Mucosa of rectum (tissue), 2 donors: Measurements from ENCODE around the gene FAM47C.
"Not testable (repeated sequence)": the region's sequence is repeated elsewhere in the genome, so short reads cannot be mapped to it uniquely, and the experiment has no call there.

ENCODE experiments used
- H3K27ac ChIP-seq, 2 donors: one replicate each; pipeline ENCODE4 v1.7.0; 2013; ENCODE audit warnings: inconsistent platforms in 2 of 2, low read depth in 2 of 2, low read length in 2 of 2
- H3K27me3 ChIP-seq, 2 donors: one replicate each; pipeline ENCODE4 v1.7.0; 2013; ENCODE audit warnings: low read length in 2 of 2; ENCODE audit not compliant: control insufficient read depth in 2 of 2, insufficient read depth in 2 of 2
- H3K36me3 ChIP-seq, 2 donors: one replicate each; pipeline ENCODE4 v1.7.0; 2013; ENCODE audit warnings: low read length in 2 of 2; ENCODE audit not compliant: control insufficient read depth in 2 of 2, insufficient read depth in 2 of 2
- H3K4me1 ChIP-seq, 2 donors: one replicate each; pipeline ENCODE4 v1.7.0; 2013; ENCODE audit warnings: low read length in 2 of 2, mild to moderate bottlenecking in 1 of 2; ENCODE audit not compliant: control insufficient read depth in 2 of 2, insufficient read depth in 2 of 2
- H3K4me3 ChIP-seq, 2 donors: one replicate each; pipeline ENCODE4 v1.7.0; 2013; ENCODE audit warnings: low read length in 2 of 2
- H3K9ac ChIP-seq, 2 donors: one replicate each; pipeline ENCODE4 v1.7.0; 2013; ENCODE audit warnings: low read length in 2 of 2, low read depth in 1 of 2, mild to moderate bottlenecking in 1 of 2
- H3K9me3 ChIP-seq, 2 donors: one replicate each; pipeline ENCODE4 v1.7.0; 2013; ENCODE audit warnings: low read length in 2 of 2; ENCODE audit not compliant: control insufficient read depth in 2 of 2
- donor health status: healthy.
- donor health status: Normal muscosa, but diverticular disease.

The FAM47C gene

GRCh38 chrX:37008182-37008581 lies at the start of gene FAM47C:
FAM47C (plus strand) TSS chrX:37008366; CDS start chrX:37008411, 45 bp downstream.
- H3K4me1 ChIP-seq, H3K4me3 ChIP-seq, H3K36me3 ChIP-seq, H3K9ac ChIP-seq, H3K27me3 ChIP-seq, H3K27ac ChIP-seq, H3K9me3 ChIP-seq: not testable (repeated sequence)

- peaks cover 0 to 3% of the 10 kb centered on the region in 2 donors for H3K27me3 ChIP-seq
Measured at GRCh38 chrX:36961590-36961989, 46.6 kb upstream of the FAM47C start.

GRCh38 chrX:36963069-36963808 lies 44.9 kb upstream of the FAM47C start:
- no peak overlapping the region for H3K4me3 ChIP-seq

More at GRCh38 chrX:36961590-36961989, 46.6 kb upstream of the FAM47C start:
- Histone ChIP-seq H3K4me1 (no peaks in the 10 kb centered on the region), H3K9ac (no peak overlapping the region), H3K4me3 (no peak overlapping the region), H3K27ac (no peak overlapping the region), H3K36me3 (no peaks in the 10 kb centered on the region), H3K9me3 (no peaks in the 10 kb centered on the region)

GRCh38 chrX:36963852-36964251 lies 44.3 kb upstream of the FAM47C start:
- no peaks in the 10 kb centered on the region for H3K36me3 ChIP-seq
- no peak overlapping the region for H3K4me3 ChIP-seq

More at GRCh38 chrX:36963069-36963808, 44.9 kb upstream of the FAM47C start:
- Histone ChIP-seq H3K27me3 (peaks cover 0 to 3% of the 10 kb centered on the region in 2 donors), H3K9ac (no peak overlapping the region), H3K9me3 (no peaks in the 10 kb centered on the region), H3K4me1 (no peaks in the 10 kb centered on the region), H3K36me3 (no peaks in the 10 kb centered on the region), H3K27ac (no peak overlapping the region)

GRCh38 chrX:36973575-36973974 lies 34.6 kb upstream of the FAM47C start:
- no peaks in the 10 kb centered on the region for H3K36me3 ChIP-seq
- no peak overlapping the region for H3K27ac ChIP-seq
- no peaks in the 10 kb centered on the region for H3K4me1 ChIP-seq
- H3K9ac ChIP-seq = no peak overlapping the region
- no peaks in the 10 kb centered on the region for H3K27me3 ChIP-seq
- no peak overlapping the region for H3K4me3 ChIP-seq
- no peaks in the 10 kb centered on the region for H3K9me3 ChIP-seq

More at GRCh38 chrX:36963852-36964251, 44.3 kb upstream of the FAM47C start:
- Histone ChIP-seq H3K27me3 (peaks cover 0 to 3% of the 10 kb centered on the region in 2 donors), H3K9ac (no peak overlapping the region), H3K27ac (no peak overlapping the region), H3K9me3 (no peaks in the 10 kb centered on the region), H3K4me1 (no peaks in the 10 kb centered on the region)

- Histone ChIP-seq H3K9me3 (no peaks in the 10 kb centered on the region), H3K4me3 (no peak overlapping the region), H3K36me3 (no peaks in the 10 kb centered on the region), H3K4me1 (no peaks in the 10 kb centered on the region), H3K27me3 (no peaks in the 10 kb centered on the region), H3K27ac (no peak overlapping the region), H3K9ac (no peak overlapping the region)
Measured at GRCh38 chrX:36974911-36975310, 33.3 kb upstream of the FAM47C start.

GRCh38 chrX:36978886-36979285 lies 29.3 kb upstream of the FAM47C start:
- no peak overlapping the region for H3K9ac ChIP-seq
- no peaks in the 10 kb centered on the region for H3K36me3 ChIP-seq
- H3K4me1 ChIP-seq = no peaks in the 10 kb centered on the region
- H3K9me3 ChIP-seq = no peaks in the 10 kb centered on the region
- H3K27ac ChIP-seq = no peak overlapping the region
- H3K4me3 ChIP-seq = no peak overlapping the region
- H3K27me3 ChIP-seq = no peaks in the 10 kb centered on the region

- no peak overlapping the region for H3K27ac ChIP-seq
- no peak overlapping the region for H3K4me3 ChIP-seq
- H3K27me3 ChIP-seq = no peaks in the 10 kb centered on the region
- H3K4me1 ChIP-seq = no peaks in the 10 kb centered on the region
- H3K36me3 ChIP-seq = no peaks in the 10 kb centered on the region
- H3K9me3 ChIP-seq = no peaks in the 10 kb centered on the region
- no peak overlapping the region for H3K9ac ChIP-seq
Measured at GRCh38 chrX:36983831-36984230, 24.3 kb upstream of the FAM47C start.

- not testable (repeated sequence) for H3K9ac ChIP-seq, H3K9me3 ChIP-seq, H3K4me3 ChIP-seq, H3K27ac ChIP-seq, H3K36me3 ChIP-seq, H3K27me3 ChIP-seq, H3K4me1 ChIP-seq
Measured at GRCh38 chrX:36985416-36986209, 22.6 kb upstream of the FAM47C start.

- H3K36me3 ChIP-seq = no peaks in the 10 kb centered on the region
- no peak overlapping the region for H3K4me3 ChIP-seq
- no peaks in the 10 kb centered on the region for H3K4me1 ChIP-seq
- no peak overlapping the region for H3K27ac ChIP-seq
- no peak overlapping the region for H3K9ac ChIP-seq
- H3K9me3 ChIP-seq = no peaks in the 10 kb centered on the region
- no peaks in the 10 kb centered on the region for H3K27me3 ChIP-seq
Measured at GRCh38 chrX:36986231-36986630, 21.9 kb upstream of the FAM47C start.
